Measurements from ENCODE around the gene TESPA1.

DNA sequence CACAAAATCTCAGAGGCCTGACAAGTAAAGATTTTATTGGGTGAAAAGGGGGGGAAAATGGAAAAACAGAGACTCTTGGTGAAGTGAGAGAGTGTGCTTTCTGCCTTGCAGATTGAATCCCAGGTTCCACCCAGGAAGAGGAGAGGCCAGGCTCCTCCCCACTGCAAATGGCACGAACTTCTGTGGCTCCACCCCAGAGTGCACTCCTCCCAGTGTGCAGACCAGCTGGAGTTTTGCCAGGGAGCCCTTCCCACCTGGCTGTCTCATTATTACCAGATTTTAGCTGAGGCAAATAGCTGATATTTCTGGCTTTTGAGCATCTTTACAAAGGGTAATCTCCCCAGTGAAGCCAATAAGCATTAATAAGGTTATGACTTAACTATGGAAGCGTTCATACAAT is 51.9 kb downstream of the TESPA1 start:
- TF ChIP-seq POLR2A (IDR thresholded peaks at IDR 0.05) = no peak
- TF ChIP-seq, protein P1, sequence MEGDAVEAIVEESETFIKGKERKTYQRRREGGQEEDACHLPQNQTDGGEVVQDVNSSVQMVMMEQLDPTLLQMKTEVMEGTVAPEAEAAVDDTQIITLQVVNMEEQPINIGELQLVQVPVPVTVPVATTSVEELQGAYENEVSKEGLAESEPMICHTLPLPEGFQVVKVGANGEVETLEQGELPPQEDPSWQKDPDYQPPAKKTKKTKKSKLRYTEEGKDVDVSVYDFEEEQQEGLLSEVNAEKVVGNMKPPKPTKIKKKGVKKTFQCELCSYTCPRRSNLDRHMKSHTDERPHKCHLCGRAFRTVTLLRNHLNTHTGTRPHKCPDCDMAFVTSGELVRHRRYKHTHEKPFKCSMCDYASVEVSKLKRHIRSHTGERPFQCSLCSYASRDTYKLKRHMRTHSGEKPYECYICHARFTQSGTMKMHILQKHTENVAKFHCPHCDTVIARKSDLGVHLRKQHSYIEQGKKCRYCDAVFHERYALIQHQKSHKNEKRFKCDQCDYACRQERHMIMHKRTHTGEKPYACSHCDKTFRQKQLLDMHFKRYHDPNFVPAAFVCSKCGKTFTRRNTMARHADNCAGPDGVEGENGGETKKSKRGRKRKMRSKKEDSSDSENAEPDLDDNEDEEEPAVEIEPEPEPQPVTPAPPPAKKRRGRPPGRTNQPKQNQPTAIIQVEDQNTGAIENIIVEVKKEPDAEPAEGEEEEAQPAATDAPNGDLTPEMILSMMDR (IDR thresholded peaks at IDR 0.05) = no peak
- TF ChIP-seq EP300 (IDR thresholded peaks at IDR 0.05) = no peak

Data from tibial nerve (tissue), 4 donors.